Bronchial epithelial cell (primary cell): ENCODE data around the gene CHST9. TPM values are rescaled to one million over a fixed set of nuclear protein-coding genes. Genes with fewer than 3 reads are reported as not detected.
"Not testable (repeated sequence)": the region's sequence is repeated elsewhere in the genome, so short reads cannot be mapped to it uniquely, and the experiment has no call there.

ENCODE experiments used
- DNase-seq: peaks from one replicate; pipeline ENCODE4 v3.0.0-alpha.2; 2010; ENCODE audit warnings: low read depth
- FAIRE-seq: peaks from 2 replicates; lab custom pipeline; 2011; peaks lifted over from hg19 to GRCh38; lab: Jason Lieb, UNC
- H3K27me3 ChIP-seq: 2 replicates; pipeline ENCODE4 v1.5.1; 2011; ENCODE audit warnings: low read length; ENCODE audit not compliant: control insufficient read depth, insufficient read depth
- H3K36me3 ChIP-seq: 2 replicates; pipeline ENCODE4 v1.5.1; 2011; ENCODE audit warnings: low read length; ENCODE audit not compliant: control insufficient read depth, insufficient read depth
- H3K4me3 ChIP-seq: 2 replicates; pipeline ENCODE4 v1.5.1; 2011; ENCODE audit warnings: mild to moderate bottlenecking, low read depth, low read length, control low read depth
- CTCF ChIP-seq: IDR thresholded peaks from 2 replicates; pipeline ENCODE4 v1.5.1; 2011; ENCODE audit warnings: mild to moderate bottlenecking, moderate library complexity, low read length, control low read depth, inconsistent platforms; ENCODE audit not compliant: insufficient read depth, severe bottlenecking
- total RNA-seq: library from RNA; depleted of rRNA; stranded (reverse); fragments of >200 nt; gene quantifications from 2 replicates; pipeline ENCODE4 v1.2.1, GENCODE V29; 2014

Gene CHST9
- total RNA-seq, 1 donor from 2014 or later, result 0.26 TPM

- no peak overlapping the region for H3K4me3 ChIP-seq
- TF ChIP-seq CTCF, result no peak
- FAIRE-seq (no peak), DNase-seq (no peak)
- no peaks in the 10 kb centered on the region for H3K36me3 ChIP-seq
- no peaks in the 10 kb centered on the region for H3K27me3 ChIP-seq
These were observed 208.9 kb downstream of the CHST9 start for GRCh38 chr18:26976206-26976605.

GRCh38 chr18:26972549-26972948, 212.6 kb downstream of the CHST9 start:
- DNase-seq, FAIRE-seq, H3K27me3 ChIP-seq, H3K36me3 ChIP-seq, H3K4me3 ChIP-seq: not testable (repeated sequence)

- DNase-seq, result peak; percentile 68
- no peak for TF ChIP-seq CTCF
- Histone ChIP-seq H3K27me3 (no peaks in the 10 kb centered on the region), H3K4me3 (no peak overlapping the region), H3K36me3 (no peaks in the 10 kb centered on the region)
- FAIRE-seq, result peak; percentile 96
These were observed 213.7 kb downstream of the CHST9 start for GRCh38 chr18:26971409-26971808.

GRCh38 chr18:26970637-26971036, 214.5 kb downstream of the CHST9 start:
- Histone ChIP-seq H3K27me3 (no peaks in the 10 kb centered on the region), H3K4me3 (no peak overlapping the region), H3K36me3 (no peaks in the 10 kb centered on the region)
- FAIRE-seq (no peak), DNase-seq (no peak)
- TF ChIP-seq CTCF, result no peak

GRCh38 chr18:26965206-26965605, 219.9 kb downstream of the CHST9 start:
- Histone ChIP-seq H3K27me3 (no peaks in the 10 kb centered on the region), H3K36me3 (no peaks in the 10 kb centered on the region), H3K4me3 (no peak overlapping the region)
- DNase-seq (no peak), FAIRE-seq (peak; percentile 75)
- TF ChIP-seq CTCF, result no peak

- FAIRE-seq, result no peak
- no peaks in the 10 kb centered on the region for H3K36me3 ChIP-seq
- TF ChIP-seq CTCF, result no peak
- H3K4me3 ChIP-seq, result no peak overlapping the region
- no peaks in the 10 kb centered on the region for H3K27me3 ChIP-seq
- no peak for DNase-seq
These were observed 221.8 kb downstream of the CHST9 start for GRCh38 chr18:26963292-26963691.
